H54 (cell line): ENCODE results near the gene STING1.
"Not testable (repeated sequence)": the region's sequence is repeated elsewhere in the genome, so short reads cannot be mapped to it uniquely, and the experiment has no call there.

ENCODE experiments used
- DNase-seq: peaks from one replicate; pipeline ENCODE4 v3.0.0; 2011; ENCODE audit warnings: low spot score, mixed read lengths; ENCODE audit not compliant: insufficient read length
- FAIRE-seq: peaks from 3 replicates; lab custom pipeline; 2011; peaks lifted over from hg19 to GRCh38; lab: Jason Lieb, UNC
- POLR2A ChIP-seq: IDR thresholded peaks from 2 replicates; pipeline ENCODE4 v1.6.1; 2011; ENCODE audit warnings: low read depth, mild to moderate bottlenecking, low read length

The STING1 gene

GRCh38 chr5:139482050-139482889 lies at the start of gene STING1:
Gene STING1 (minus strand): TSS chr5:139482758. CDS start chr5:139481704, 1,054 bp downstream.
- peak; percentile 87 for DNase-seq
- peak; percentile 78 for FAIRE-seq
- TF ChIP-seq POLR2A, result peak; percentile 51

- TF ChIP-seq POLR2A, result no peak
- DNase-seq (no peak), FAIRE-seq (no peak)
Observed at GRCh38 chr5:139531772-139532169, 49.2 kb upstream of the STING1 start.

- FAIRE-seq, DNase-seq: not testable (repeated sequence)
Observed at GRCh38 chr5:139530079-139530478, 47.5 kb upstream of the STING1 start.

- FAIRE-seq, DNase-seq: not testable (repeated sequence)
Observed at GRCh38 chr5:139528695-139529094, 46.1 kb upstream of the STING1 start.

GRCh38 chr5:139527896-139528467 lies 45.4 kb upstream of the STING1 start:
- FAIRE-seq, DNase-seq: not testable (repeated sequence)

GRCh38 chr5:139527090-139527470 lies 44.5 kb upstream of the STING1 start:
- DNase-seq, FAIRE-seq: not testable (repeated sequence)

- DNase-seq, FAIRE-seq: not testable (repeated sequence)
Observed at GRCh38 chr5:139526309-139527089, 43.9 kb upstream of the STING1 start.

- not testable (repeated sequence) for DNase-seq, FAIRE-seq
Observed at GRCh38 chr5:139525586-139526308, 43.2 kb upstream of the STING1 start.

GRCh38 chr5:139524940-139525585 lies 42.5 kb upstream of the STING1 start:
- FAIRE-seq, result no peak
- DNase-seq, result no peak
- no peak for TF ChIP-seq POLR2A

- no peak for FAIRE-seq
- no peak for DNase-seq
- TF ChIP-seq POLR2A, result no peak
Observed at GRCh38 chr5:139524446-139524845, 41.9 kb upstream of the STING1 start.

GRCh38 chr5:139523635-139524445 lies 41.3 kb upstream of the STING1 start:
- no peak for TF ChIP-seq POLR2A
- FAIRE-seq (no peak), DNase-seq (no peak)

GRCh38 chr5:139517683-139518564 lies 35.4 kb upstream of the STING1 start:
- TF ChIP-seq POLR2A, result peak; percentile 71
- FAIRE-seq, result no peak
- peak; percentile 87 for DNase-seq
